Neural progenitor cell (in vitro differentiated cells): ENCODE results near the gene DNAH7. TPM values are rescaled to one million over a fixed set of nuclear protein-coding genes. Genes with fewer than 3 reads are reported as not detected.

ENCODE experiments used
- DNase-seq: peaks from one replicate; pipeline ENCODE4 v3.0.0-alpha.2; 2016; ENCODE audit warnings: low spot score
- H2AFZ ChIP-seq: fragments of 200-600 bp; sonication (generic); replicated peaks from 2 replicates; pipeline ENCODE4 v1.6.1; 2016; ENCODE audit warnings: antibody characterized with exemption
- H3F3A ChIP-seq: fragments of 200-600 bp; sonication (generic); 2 replicates; pipeline ENCODE4 v1.6.1; 2016; ENCODE audit warnings: antibody characterized with exemption, low read depth
- H3K27ac ChIP-seq: fragments of 200-600 bp; sonication (generic); 2 replicates; pipeline ENCODE4 v1.5.1; 2016; ENCODE audit warnings: mild to moderate bottlenecking
- H3K27me3 ChIP-seq: fragments of 200-600 bp; sonication (generic); 2 replicates; pipeline ENCODE4 v1.6.1; 2016; ENCODE audit warnings: mild to moderate bottlenecking, moderate library complexity
- H3K36me3 ChIP-seq: fragments of 200-600 bp; sonication (generic); 2 replicates; pipeline ENCODE4 v1.5.1; 2016
- H3K4me1 ChIP-seq: fragments of 200-600 bp; sonication (generic); 2 replicates; pipeline ENCODE4 v1.6.1; 2016; ENCODE audit warnings: mixed run types
- H3K4me2 ChIP-seq: fragments of 200-600 bp; sonication (generic); 2 replicates; pipeline ENCODE4 v1.6.1; 2016
- H3K4me3 ChIP-seq: fragments of 200-600 bp; sonication (generic); 2 replicates; pipeline ENCODE4 v1.5.1; 2016
- H3K79me2 ChIP-seq: fragments of 200-600 bp; sonication (generic); 2 replicates; pipeline ENCODE4 v1.6.1; 2016; ENCODE audit warnings: low read depth
- H3K9ac ChIP-seq: fragments of 200-600 bp; sonication (generic); 2 replicates; pipeline ENCODE4 v1.6.1; 2016
- H3K9me3 ChIP-seq: fragments of 200-600 bp; sonication (generic); 2 replicates; pipeline ENCODE4 v1.5.1; 2016; ENCODE audit warnings: low read depth
- H4K20me1 ChIP-seq: fragments of 200-600 bp; sonication (generic); 2 replicates; pipeline ENCODE4 v1.6.1; 2016; ENCODE audit warnings: low read depth
- H3K27ac Mint-ChIP-seq: 3 replicates; pipeline ENCODE4 v1.8.0; 2021; ENCODE audit warnings: mixed read lengths
- H3K27me3 Mint-ChIP-seq: 2 replicates; pipeline ENCODE4 v1.8.0; 2022; ENCODE audit warnings: low read depth, mild to moderate bottlenecking, inconsistent platforms, moderate library complexity, mixed read lengths; ENCODE audit not compliant: insufficient read depth
- H3K36me3 Mint-ChIP-seq: 3 replicates; pipeline ENCODE4 v1.8.0; 2021; ENCODE audit warnings: mixed read lengths
- H3K4me1 Mint-ChIP-seq: 3 replicates; pipeline ENCODE4 v1.8.0; 2021; ENCODE audit warnings: mixed read lengths
- H3K4me3 Mint-ChIP-seq: 3 replicates; pipeline ENCODE4 v1.8.0; 2021; ENCODE audit warnings: mild to moderate bottlenecking, moderate library complexity, mixed read lengths
- H3K9me3 Mint-ChIP-seq: 3 replicates; pipeline ENCODE4 v1.8.0; 2020; ENCODE audit warnings: mixed read lengths
- EZH2 ChIP-seq: fragments of 200-600 bp; sonication (generic); IDR thresholded peaks from 2 replicates; pipeline ENCODE4 v1.6.1; 2017; ENCODE audit warnings: antibody characterized with exemption, mild to moderate bottlenecking, moderate library complexity
- EZH2phosphoT487 ChIP-seq: fragments of 200-600 bp; sonication (generic); IDR thresholded peaks from 2 replicates; pipeline ENCODE4 v1.6.1; 2017; ENCODE audit warnings: antibody characterized with exemption
- total RNA-seq: library from RNA; depleted of rRNA; stranded (reverse); fragments of >200 nt; gene quantifications from 2 replicates; pipeline ENCODE4 v1.2.3, GENCODE V29; 2015; ENCODE audit warnings: low replicate concordance
- TF ChIP-seq, protein P1 (sequence below): fragments of 200-600 bp; sonication (generic); IDR thresholded peaks from 2 replicates; pipeline ENCODE4 v1.5.1; 2017; ENCODE audit warnings: antibody characterized with exemption, mild to moderate bottlenecking

Gene DNAH7
- total RNA-seq, 1 donor from 2014 or later: 0.49 TPM

- Mint-ChIP-seq H3K27me3 (no peaks in the 10 kb centered on the region), H3K4me1 (peaks cover 8% of the 10 kb centered on the region), H3K4me3 (no peak overlapping the region), H3K36me3 (no peaks in the 10 kb centered on the region), H3K9me3 (no peaks in the 10 kb centered on the region), H3K27ac (no peak overlapping the region)
- peaks cover 15% of the 10 kb centered on the region for H3K4me1 ChIP-seq
- no peaks in the 10 kb centered on the region for H4K20me1 ChIP-seq
- H3K79me2 ChIP-seq: no peaks in the 10 kb centered on the region
- no peak overlapping the region for H3K4me3 ChIP-seq
- no peak overlapping the region for H2AFZ ChIP-seq
- H3K9me3 ChIP-seq: no peaks in the 10 kb centered on the region
- TF ChIP-seq, protein P1, sequence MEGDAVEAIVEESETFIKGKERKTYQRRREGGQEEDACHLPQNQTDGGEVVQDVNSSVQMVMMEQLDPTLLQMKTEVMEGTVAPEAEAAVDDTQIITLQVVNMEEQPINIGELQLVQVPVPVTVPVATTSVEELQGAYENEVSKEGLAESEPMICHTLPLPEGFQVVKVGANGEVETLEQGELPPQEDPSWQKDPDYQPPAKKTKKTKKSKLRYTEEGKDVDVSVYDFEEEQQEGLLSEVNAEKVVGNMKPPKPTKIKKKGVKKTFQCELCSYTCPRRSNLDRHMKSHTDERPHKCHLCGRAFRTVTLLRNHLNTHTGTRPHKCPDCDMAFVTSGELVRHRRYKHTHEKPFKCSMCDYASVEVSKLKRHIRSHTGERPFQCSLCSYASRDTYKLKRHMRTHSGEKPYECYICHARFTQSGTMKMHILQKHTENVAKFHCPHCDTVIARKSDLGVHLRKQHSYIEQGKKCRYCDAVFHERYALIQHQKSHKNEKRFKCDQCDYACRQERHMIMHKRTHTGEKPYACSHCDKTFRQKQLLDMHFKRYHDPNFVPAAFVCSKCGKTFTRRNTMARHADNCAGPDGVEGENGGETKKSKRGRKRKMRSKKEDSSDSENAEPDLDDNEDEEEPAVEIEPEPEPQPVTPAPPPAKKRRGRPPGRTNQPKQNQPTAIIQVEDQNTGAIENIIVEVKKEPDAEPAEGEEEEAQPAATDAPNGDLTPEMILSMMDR: no peak
- TF ChIP-seq EZH2phosphoT487 (no peak), EZH2 (no peak)
- H3F3A ChIP-seq: no peaks in the 10 kb centered on the region
- no peak overlapping the region for H3K4me2 ChIP-seq
- no peak overlapping the region for H3K27ac ChIP-seq
- H3K36me3 ChIP-seq: no peaks in the 10 kb centered on the region
- no peaks in the 10 kb centered on the region for H3K27me3 ChIP-seq
- no peak overlapping the region for H3K9ac ChIP-seq
- DNase-seq: no peak
Measured at GRCh38 chr2:195808189-195808588, 260.4 kb downstream of the DNAH7 start.

DNA sequence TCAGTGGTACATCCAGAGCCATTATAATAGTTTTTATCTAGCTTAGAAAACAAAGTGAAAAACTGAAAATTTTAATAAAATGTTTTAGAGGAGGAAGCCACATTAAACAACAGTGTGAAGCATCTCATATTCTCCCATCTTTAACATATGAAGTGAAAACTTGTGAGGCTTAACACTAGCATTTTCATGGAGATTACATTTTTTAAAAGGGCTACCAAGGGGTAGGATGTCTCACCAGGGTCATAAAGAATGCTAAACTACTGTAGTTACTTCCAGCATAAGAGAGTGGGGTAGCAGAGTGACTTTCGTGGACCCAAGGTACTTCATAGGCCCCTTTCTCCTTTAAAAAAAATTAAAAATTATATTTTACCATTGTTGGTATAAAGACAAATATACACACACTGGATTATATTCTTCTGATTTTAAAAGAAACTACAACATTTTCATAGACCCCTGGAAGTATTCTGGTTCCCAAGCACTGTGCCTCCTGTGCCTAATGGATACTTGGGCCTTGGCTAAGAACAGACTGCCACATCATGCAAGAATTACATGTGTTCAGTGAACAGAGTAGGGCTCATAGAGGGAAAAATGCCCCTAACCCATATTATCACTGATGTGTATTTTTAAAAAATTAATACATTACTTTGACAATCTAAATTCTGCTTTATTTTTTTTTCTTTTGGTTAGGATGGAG, 263.2 kb downstream of the DNAH7 start:
- no peaks in the 10 kb centered on the region for H3K79me2 ChIP-seq
- Mint-ChIP-seq H3K4me3 (no peak overlapping the region), H3K36me3 (no peaks in the 10 kb centered on the region), H3K9me3 (no peaks in the 10 kb centered on the region), H3K4me1 (peaks cover 3% of the 10 kb centered on the region), H3K27me3 (no peaks in the 10 kb centered on the region), H3K27ac (no peak overlapping the region)
- H3K27me3 ChIP-seq: no peaks in the 10 kb centered on the region
- DNase-seq: no peak
- TF ChIP-seq EZH2: no peak
- TF ChIP-seq EZH2phosphoT487: no peak
- TF ChIP-seq, protein P1: no peak
- H3K27ac ChIP-seq: no peak overlapping the region
- H3K9me3 ChIP-seq: no peaks in the 10 kb centered on the region
- peaks cover 15% of the 10 kb centered on the region for H3K4me1 ChIP-seq
- H3K4me3 ChIP-seq: no peak overlapping the region
- H4K20me1 ChIP-seq: no peaks in the 10 kb centered on the region
- H3K9ac ChIP-seq: no peak overlapping the region
- H2AFZ ChIP-seq: no peak overlapping the region
- H3K4me2 ChIP-seq: no peak overlapping the region
- no peaks in the 10 kb centered on the region for H3K36me3 ChIP-seq
- H3F3A ChIP-seq: no peaks in the 10 kb centered on the region

- Histone ChIP-seq H3K9me3 (no peaks in the 10 kb centered on the region), H3K79me2 (no peaks in the 10 kb centered on the region), H3F3A (no peaks in the 10 kb centered on the region), H4K20me1 (no peaks in the 10 kb centered on the region), H3K9ac (no peak overlapping the region), H3K4me3 (no peak overlapping the region), H3K36me3 (no peaks in the 10 kb centered on the region), H3K4me1 (no peaks in the 10 kb centered on the region), H2AFZ (no peak overlapping the region), H3K4me2 (no peak overlapping the region), H3K27me3 (no peaks in the 10 kb centered on the region), H3K27ac (no peak overlapping the region)
- Mint-ChIP-seq H3K4me3 (no peak overlapping the region), H3K27ac (no peak overlapping the region), H3K9me3 (peaks cover 2% of the 10 kb centered on the region), H3K36me3 (peaks cover 11% of the 10 kb centered on the region), H3K27me3 (no peaks in the 10 kb centered on the region), H3K4me1 (no peaks in the 10 kb centered on the region)
- no peak for DNase-seq
- TF ChIP-seq EZH2 (no peak), EZH2phosphoT487 (no peak)
- TF ChIP-seq, protein P1: no peak
Measured at GRCh38 chr2:195795879-195796278, 272.8 kb downstream of the DNAH7 start.
